T-helper 2 cell treated with Interferon-gamma antibody and Interleukin-4, amounts not matched to agents 100 ng/mL and 5 ng/mL, for 36 hours (primary cell): ENCODE data around the gene RNF20. TPM values are rescaled to one million over a fixed set of nuclear protein-coding genes. Genes with fewer than 3 reads are reported as not detected.
"Not testable (repeated sequence)": the region's sequence is repeated elsewhere in the genome, so short reads cannot be mapped to it uniquely, and the experiment has no call there.

ENCODE experiments used
- intact Hi-C: fragments of 100-400 bp; cut with micrococcal nuclease; formaldehyde crosslinking; loops from one replicate; pipeline ENCODE4 v1.15.1; 2023
- total RNA-seq: library from RNA; stranded (reverse); gene quantifications from 2 replicates; pipeline ENCODE4 v1.2.3, GENCODE V29; 2022

The RNF20 gene
- 43.5 and 44.1 TPM in 2 replicates for total RNA-seq

DNA sequence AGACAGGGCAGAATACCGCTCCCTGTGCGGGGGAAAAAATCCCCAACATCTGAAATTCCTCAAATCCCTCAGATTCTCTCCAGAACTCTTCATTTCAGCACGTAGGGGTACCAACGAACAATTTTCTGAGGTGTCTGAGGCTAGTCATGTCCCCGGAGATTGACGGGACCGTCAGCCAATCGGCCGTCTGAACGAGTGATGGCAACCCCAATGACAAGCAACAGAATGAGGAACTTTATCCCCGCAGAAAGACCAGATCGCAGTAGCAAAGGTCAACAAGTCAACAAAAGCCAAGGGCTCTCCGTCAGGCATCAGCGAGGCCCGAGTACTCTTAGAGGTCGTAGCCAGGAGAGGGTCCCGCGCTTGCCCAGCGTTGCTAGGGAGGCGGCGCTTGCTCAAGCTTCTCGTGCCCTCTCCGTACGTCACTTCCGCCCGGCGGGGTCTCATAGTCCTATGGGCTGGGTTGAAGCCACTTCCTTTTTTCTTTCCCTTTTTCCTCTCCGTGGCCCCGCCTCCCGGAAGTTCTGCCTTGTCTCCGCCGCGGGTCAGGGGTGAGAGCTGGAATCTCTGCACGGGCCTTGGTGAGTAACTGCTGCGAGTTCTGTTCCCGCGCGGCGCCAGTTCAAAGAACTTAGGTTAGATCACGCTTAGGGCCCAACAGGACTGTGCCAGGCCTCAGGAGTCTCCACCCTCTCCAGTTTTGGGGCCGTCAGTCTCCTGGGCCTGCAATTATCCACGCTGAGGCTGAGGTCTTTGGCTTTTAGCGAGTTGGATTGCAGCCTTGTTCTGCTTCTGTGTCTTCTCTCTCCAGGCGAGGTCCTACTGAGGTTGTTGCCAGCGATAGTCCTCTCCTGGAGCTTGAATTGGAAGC lies at the start of gene RNF20:
Gene RNF20 (plus strand): TSS at position 520 of the 871 bp plus-strand sequence. CDS start 1,571 bp downstream, outside the sequence.
- intact Hi-C loops, result loop anchor here (1.0 to 10.0 kb wide), 4 partner anchors 135 to 1436 kb away; partner anchors contain the start of genes ERP44, INVS, MRPL50 and ZNF189

GRCh38 chr9:101484046-101484445 lies 49.6 kb upstream of the RNF20 start:
- intact Hi-C loops, result no loop called here

DNA sequence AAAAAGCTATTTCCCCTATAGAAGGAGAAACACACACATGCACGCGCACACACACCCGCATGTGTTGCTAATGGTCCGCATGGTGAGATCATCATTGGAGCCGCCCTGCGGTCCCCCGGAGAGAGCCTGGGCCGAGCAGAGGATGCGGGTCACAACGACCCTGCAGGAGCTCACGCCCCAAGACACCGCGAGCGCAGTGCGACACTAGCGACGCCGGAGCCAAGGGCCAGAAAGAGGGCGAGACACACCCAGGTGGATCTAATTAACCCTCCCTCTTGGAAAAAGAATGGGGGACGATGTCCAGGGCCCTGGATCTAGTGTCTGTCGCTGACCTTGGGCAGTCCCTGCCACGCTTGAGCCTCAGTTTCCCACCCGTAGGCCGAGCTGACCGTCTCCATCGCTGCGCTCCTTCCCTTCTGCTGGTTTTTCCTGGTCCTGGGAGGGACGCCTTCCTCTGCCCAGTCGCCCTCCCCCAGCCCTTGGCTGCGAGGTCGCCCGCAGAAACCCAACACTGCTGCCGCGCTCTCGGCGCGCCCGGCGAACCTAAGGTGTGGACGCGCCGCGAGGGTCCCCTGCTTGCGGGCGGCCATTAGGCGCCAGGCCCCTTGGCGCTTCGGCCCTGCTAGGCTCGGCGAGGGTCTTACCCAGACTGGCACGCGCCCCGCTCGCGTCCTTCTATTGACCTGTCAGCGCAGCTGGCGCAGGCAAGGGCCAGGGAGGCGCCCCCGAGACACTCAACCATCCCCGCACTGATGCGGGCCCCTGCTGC lies 47.5 kb upstream of the RNF20 start:
- intact Hi-C loops, result no loop called here

DNA sequence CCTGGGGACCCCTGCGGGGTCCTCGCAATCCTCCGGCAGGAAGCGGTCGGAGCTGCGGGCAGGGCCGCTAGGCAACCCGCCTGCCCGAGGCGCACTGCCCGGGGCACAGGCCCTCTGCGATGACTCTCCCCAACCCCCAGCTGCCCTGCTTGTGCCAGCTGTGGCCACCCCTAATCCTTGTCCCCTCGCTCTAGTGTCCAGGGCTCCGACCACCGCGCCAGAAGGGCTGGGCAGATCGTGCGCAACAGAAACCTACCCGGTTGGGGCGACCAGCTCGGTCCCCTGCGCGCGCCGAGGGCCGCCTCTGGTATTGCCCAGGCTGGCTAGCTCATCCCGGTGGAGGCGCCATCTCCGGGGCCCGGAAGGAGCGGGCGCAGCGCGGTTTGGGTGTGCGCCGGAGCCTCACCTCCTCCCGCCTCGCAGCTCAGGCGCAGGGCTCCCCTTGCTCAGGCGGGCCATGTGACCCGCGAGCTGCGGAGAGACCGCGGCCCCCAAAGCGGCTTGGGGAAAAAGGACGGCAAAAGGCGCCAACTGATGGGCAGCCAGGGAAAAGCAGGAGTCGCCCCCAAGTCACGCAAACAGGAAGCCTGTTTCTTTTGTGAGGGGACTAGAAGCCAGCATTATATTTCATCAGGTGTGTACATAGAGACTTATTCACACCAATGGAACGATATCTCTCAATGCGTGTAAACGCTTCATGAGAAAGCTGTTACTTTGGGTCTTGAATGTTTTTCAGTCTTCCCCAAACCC lies 46.8 kb upstream of the RNF20 start:
- intact Hi-C loops, result no loop called here

DNA sequence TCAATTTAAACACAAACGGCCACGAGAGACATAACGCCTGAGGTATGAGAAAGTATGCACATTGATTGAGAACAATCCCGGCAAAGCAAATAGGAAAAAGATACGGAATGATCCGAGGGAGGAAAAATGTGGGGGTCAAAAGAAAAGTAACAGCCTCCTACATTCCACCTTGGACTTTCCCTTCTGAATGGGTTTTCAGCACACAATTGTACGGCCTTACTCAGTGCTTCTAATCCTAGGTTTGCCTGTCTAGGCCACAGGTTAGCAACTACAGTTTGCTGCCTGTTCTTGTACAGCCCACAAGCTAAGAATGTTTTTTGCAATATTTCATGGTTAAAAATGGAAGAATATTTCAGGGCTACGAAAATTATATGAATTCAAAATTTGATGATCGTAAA lies 46.2 kb upstream of the RNF20 start:
- intact Hi-C loops, result no loop called here

DNA sequence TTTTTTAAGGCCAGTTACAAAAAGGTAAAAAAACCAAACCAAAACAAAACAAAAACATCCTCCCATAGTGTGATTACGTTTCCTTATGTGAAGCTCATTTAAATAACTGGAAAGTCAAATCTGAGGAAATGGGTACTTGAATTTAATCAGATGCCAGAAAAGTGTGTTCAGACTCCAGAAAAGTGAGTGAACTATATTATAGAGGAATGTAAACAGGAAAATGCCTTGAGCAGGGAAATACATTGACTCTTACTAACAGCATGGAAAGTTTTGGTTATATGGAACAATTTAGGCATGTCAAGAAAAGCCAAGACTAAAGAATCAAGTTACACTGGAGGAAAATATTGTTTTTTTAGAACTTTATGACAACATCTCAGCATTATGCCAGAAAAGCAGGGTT lies 37.8 kb upstream of the RNF20 start:
- intact Hi-C loops, result no loop called here

DNA sequence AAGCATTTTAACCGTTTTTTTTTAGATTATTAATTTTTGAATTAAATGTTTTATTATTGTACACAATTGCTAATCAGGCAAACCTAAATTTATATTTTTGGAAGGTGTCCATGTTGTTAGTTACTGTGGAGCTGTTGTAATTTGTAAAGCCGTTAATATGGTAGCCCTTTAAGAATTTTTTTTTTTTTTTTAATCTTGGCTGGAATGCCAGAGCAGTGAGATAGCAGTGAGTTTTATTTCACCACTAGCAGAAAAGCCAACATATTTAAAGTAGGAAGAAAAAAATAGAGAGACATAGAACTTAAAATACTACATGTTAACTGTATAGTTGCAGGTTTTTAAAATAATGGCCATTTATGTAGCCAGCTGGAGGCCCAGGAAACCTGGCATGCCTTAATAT lies 35.3 kb upstream of the RNF20 start:
- intact Hi-C loops, result no loop called here

GRCh38 chr9:101504188-101504587 lies 29.5 kb upstream of the RNF20 start:
- intact Hi-C loops, result no loop called here

- intact Hi-C loops, result no loop called here
Measured at GRCh38 chr9:101508211-101508610, 25.4 kb upstream of the RNF20 start.

DNA sequence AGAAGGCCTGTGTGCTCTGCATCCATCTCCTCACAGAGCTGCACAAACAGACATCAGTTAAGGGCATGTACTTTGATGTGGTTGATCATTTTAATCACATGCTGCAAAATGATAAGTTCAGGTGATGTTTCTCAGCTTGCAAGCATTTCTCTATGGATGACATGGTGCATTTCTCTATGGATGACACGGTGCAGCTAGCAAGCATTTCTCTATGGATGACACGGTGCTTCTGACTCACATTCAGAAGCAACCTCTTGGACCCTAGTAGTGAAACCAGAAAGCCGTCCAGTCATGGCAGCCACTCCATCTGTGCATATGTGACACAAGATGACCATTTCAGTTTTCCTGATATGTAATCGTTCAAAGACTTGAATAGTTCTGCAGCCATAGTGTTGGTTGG lies 24.1 kb upstream of the RNF20 start:
- intact Hi-C loops, result no loop called here

DNA sequence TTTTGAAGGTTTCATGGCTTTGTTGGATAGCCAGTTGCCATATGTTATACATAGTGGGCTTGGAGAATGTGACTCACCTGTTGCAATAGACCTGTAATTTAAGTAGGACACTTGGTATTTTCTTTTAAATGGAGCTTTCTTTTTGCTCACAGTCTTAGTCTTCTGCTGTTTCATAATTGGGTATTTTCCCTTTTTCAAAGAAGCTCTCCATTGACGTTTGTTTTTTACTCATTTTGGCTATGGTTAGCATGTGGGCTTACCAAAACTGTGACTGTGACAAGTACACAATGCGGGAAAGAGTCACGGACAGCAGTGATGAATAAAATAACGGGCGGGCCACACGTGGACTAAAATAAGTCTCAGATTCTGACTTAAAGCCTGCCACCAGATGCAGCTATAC lies 23.2 kb upstream of the RNF20 start:
- intact Hi-C loops, result no loop called here

DNA sequence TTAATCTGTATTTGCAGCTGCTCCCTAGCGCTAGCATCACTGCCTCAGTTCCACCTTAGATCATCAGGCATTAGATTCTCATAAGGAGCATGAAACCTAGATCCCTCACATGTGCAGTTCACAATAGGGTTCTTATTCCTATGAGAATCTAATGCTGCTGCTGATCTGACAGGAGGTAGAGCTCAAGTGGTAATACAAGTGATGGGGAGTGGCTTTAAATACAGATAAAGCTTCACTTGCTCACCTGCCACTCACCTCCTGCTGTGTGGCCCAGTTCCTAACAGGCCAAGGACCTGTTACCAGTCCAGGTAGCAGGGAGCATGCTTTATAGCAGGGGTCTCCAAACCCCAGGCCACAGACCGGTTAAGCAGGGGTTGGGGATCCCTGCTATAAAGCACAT lies 22.6 kb upstream of the RNF20 start:
- intact Hi-C loops, result no loop called here

- intact Hi-C loops, result no loop called here
Measured at GRCh38 chr9:101512116-101512515, 21.5 kb upstream of the RNF20 start.

DNA sequence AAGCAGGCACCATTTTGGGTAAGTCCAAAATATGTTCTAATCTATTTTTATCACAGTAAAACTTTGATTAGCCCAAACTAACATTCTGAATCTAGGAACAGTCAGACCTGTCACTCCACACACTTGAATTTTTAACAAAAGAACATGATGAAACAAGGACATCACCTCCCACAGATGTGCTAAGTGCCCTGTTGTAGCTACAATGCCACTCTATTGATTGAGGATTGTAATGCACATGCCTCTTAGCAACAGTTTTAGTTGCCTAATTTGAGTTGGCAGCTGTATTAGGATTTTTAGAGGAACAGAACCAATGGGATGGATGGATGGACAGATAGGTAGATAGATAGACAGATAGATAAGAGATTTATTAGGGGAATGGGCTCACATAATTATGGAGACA lies 20.3 kb upstream of the RNF20 start:
- intact Hi-C loops, result no loop called here

DNA sequence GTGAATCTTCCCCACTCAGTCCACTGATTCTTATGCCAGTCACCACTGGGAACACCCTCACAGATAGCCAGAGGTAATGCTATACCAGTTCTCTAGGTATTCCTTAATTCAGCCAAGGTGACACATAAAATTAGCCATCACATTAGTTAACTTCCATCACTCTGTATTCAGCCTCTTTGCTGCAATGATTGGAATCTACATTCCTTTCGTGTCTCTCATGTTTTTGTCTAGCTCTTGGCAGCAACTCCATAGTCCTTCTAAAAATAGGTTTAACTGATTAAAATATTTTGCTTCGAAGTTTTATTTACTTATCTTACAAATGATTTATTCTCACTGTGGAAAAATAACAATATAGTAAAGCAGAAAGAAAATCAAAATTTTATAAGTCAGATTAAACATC lies 19.6 kb upstream of the RNF20 start:
- intact Hi-C loops, result no loop called here

- intact Hi-C loops, result no loop called here
Measured at GRCh38 chr9:101516655-101517054, 17.0 kb upstream of the RNF20 start.

- intact Hi-C loops, result not testable (repeated sequence)
Measured at GRCh38 chr9:101518489-101518888, 15.2 kb upstream of the RNF20 start.

DNA sequence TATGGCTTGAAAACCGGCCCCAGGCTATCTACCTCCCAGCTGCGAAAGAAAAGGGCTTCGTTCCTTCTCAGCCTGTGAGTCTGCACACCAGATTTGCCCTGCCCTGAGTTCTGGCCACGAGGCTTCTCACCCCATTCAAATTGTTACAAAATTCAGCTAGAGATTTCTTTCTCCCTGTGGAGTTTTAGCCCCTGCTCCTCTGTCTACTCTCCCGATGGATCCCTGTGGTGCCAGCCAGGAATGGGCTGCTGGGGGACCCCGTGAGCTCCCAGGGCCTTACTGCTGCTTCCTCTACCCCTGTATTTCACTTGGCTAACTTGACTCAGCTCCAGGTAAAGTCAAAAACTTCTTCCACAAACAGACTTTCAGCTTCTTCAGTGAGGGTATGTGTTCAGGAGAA lies 9.3 kb upstream of the RNF20 start:
- intact Hi-C loops, result no loop called here

DNA sequence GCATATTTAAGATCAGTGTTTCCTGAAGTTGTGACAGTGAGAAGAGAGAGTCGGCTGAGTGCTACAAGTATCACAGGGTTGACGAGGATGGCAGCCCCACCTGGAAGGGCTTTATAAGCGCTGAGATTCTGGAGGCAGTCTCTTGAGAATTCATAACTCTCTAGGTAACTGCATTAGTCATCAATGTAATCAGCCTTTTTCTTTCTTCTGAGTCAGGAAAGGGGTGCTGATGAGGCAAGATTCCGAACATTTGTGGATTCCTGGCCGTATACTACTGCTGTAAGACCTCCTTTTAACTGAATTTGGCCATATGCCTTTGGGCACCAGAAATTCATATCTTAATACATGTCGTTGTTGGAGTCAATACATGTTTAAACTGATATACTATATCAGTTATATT lies 6.6 kb upstream of the RNF20 start:
- intact Hi-C loops, result no loop called here

- intact Hi-C loops, result no loop called here
Measured at GRCh38 chr9:101528015-101528414, 5.6 kb upstream of the RNF20 start.

DNA sequence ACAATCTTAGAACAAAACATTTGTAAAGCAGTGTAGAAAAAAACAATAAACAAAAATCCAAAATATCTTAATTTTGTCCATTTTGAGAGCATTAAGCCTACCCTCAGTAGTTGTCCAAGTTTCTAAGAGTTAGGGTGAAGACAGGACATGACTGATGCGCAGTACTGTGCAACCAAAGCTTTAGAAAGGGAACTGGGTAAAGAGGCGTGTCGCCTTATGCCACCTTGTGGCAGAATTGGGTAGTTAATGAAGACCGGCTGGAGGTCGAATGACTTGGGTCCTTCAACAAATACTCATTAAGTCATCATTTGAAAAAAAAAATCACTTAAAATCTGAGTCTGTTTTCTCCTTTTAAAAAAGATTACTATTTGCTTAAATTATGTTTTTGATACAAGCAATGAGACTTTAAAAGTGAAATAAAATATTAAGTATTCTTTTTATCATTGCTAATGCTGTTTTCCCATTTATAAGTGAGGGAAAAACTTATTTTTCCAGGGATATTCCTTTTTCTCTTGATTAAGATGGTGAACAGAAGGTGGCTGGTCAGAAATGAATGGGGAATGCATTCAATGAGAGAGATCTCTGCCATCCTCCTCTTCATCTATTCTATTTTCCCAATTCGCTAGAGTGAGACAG lies 3.5 kb upstream of the RNF20 start:
- intact Hi-C loops, result loop anchor here (1.0 to 10.0 kb wide), 6 partner anchors 71 to 1433 kb away; partner anchors contain the start of genes ERP44 and INVS
